Suprapubic skin (tissue), 4 donors: Measurements from ENCODE around the gene EDNRB.

Experiments used
- EP300 ChIP-seq: sonication (generic); formaldehyde crosslinking; IDR thresholded peaks from one replicate; pipeline ENCODE4 v1.6.1; 2017; ENCODE audit warnings: antibody characterized with exemption
- POLR2A ChIP-seq, 2 donors: fragments of 450-650 bp; IDR thresholded peaks; one replicate each; pipeline ENCODE4 v1.6.1; 2017; ENCODE audit warnings: antibody characterized with exemption in 2 of 2, mild to moderate bottlenecking in 2 of 2, moderate library complexity in 2 of 2
- POLR2AphosphoS5 ChIP-seq, 3 donors: sonication (generic); formaldehyde crosslinking; IDR thresholded peaks; one replicate each; pipeline ENCODE4 v1.6.1; 2017; ENCODE audit warnings: antibody characterized with exemption in 3 of 3
- TF ChIP-seq, protein P1 (sequence below), 2 donors: fragments of 200-600 bp in 1 of 2; fragments of 450-650 bp in 1 of 2; sonication (generic) in 1 of 2; IDR thresholded peaks; one replicate each; pipeline ENCODE4 v1.5.1; 2016 to 2019; ENCODE audit warnings: antibody characterized with exemption in 2 of 2, mild to moderate bottlenecking in 1 of 2, moderate library complexity in 1 of 2

DNA sequence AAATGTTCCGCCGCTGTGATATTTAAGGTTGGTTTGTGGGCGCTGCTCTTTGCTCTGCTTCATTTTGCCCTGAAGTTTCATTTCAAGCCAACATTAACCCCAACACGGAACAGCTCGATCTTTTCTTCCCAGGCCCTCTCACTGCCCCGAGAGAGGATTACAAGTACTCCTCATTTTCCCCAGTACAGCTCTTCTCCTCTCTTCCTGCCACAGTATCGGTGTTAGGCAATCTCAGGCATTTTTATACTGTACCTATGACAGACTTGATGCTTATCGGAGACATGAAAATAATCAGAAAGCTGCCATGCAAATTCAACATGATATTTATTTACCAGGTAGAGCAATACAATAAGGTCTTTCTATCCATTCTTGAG, 1.3 kb upstream of the EDNRB start:
- no peak for TF ChIP-seq POLR2AphosphoS5 (IDR thresholded peaks at IDR 0.05)
- TF ChIP-seq, protein P1, sequence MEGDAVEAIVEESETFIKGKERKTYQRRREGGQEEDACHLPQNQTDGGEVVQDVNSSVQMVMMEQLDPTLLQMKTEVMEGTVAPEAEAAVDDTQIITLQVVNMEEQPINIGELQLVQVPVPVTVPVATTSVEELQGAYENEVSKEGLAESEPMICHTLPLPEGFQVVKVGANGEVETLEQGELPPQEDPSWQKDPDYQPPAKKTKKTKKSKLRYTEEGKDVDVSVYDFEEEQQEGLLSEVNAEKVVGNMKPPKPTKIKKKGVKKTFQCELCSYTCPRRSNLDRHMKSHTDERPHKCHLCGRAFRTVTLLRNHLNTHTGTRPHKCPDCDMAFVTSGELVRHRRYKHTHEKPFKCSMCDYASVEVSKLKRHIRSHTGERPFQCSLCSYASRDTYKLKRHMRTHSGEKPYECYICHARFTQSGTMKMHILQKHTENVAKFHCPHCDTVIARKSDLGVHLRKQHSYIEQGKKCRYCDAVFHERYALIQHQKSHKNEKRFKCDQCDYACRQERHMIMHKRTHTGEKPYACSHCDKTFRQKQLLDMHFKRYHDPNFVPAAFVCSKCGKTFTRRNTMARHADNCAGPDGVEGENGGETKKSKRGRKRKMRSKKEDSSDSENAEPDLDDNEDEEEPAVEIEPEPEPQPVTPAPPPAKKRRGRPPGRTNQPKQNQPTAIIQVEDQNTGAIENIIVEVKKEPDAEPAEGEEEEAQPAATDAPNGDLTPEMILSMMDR (IDR thresholded peaks at IDR 0.05) = no peak
- TF ChIP-seq POLR2A (IDR thresholded peaks at IDR 0.05) = no peak
- no peak for TF ChIP-seq EP300
